GM21529 (cell line): ENCODE measurements around the gene BMPR1B.
"Not testable (repeated sequence)": the region's sequence is repeated elsewhere in the genome, so short reads cannot be mapped to it uniquely, and the experiment has no call there.

Source experiments
- ATAC-seq: cut with Tn5 transposase; IDR thresholded peaks from one replicate; pipeline ENCODE4 v1.9.1; 2021; ENCODE audit not compliant: unreplicated experiment

BMPR1B gene

DNA sequence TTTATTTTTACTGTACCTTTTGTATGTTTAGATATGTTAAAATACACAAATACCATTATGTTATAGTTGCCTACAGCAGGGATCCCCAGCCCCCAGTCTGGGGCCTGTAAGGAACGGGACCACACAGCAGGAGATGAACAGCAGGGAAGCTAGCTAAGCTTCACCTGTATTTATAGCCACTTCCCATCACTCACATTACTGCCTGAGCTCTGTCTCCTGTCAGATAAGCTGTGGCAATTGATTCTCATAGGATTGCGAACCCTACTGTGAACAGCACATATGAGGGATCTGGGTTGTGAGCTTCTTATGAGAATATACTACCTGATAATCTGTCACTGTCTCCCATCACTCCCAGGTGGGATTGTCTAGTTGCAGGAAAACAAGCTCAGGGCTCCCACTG is 73.9 kb downstream of the BMPR1B start:
- no peak for ATAC-seq

GRCh38 chr4:94832329-94832728 is 74.6 kb downstream of the BMPR1B start:
- ATAC-seq = not testable (repeated sequence)

DNA sequence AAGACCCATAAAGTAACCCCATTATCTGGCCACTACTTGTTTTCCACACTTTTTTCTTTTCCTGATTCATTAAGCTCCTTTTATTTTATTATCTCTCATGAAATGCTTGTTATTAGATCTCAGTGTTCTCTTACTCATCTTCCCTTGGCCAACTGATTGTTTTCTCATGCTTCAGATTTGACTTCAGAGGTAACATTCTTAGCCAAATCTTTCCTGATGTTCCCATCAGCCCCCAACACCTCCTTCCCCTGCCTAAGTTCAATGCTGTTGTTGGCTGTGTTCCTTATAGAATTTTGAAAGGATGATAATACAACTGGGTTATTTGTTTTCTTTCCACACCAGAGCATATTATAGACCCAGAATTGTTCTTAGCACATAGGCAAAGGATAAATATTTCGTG is 75.6 kb downstream of the BMPR1B start:
- no peak for ATAC-seq

DNA sequence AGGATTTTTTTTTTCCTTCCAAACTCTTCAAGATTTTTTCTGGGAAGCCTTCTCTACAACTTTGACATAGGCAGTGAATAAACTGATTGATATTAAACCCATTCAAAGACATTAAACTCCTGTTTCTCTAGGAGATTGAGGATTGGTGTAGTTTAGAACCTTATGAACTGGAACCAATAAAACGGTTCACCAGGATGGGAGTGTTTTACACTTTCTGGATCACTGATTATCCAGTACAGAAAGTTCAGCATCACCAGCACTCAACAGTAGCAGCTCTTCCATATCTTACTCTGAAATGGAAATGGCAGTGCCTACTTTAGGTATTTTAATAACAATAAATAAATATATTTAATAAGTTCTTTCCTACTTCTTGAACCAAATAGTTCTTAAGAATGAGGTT is 76.7 kb downstream of the BMPR1B start:
- no peak for ATAC-seq

DNA sequence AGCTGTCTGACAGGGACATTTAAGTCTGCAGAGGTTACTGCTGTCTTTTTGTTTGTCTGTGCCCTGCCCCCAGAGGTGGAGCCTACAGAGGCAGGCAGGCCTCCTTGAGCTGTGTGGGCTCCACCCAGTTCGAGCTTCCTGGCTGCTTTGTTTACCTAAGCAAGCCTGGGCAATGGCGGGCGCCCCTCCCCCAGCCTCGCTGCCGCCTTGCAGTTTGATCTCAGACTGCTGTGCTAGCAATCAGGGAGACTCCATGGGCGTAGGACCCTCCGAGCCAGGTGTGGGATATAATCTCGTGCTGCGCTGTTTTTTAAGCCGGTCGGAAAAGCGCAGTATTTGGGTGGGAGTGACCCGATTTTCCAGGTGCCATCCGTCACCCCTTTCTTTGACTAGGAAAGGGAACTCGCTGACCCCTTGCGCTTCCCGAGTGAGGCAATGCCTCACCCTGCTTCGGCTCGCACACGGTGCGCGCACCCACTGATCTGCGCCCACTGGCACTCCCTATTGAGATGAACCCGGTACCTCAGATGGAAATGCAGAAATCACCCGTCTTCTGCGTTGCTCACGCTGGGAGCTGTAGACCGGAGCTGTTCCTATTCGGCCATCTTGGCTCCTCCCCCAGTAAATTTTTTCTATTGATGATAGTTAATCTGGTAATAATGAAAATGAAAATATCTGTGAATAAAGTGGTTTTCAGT is 83.6 kb downstream of the BMPR1B start:
- not testable (repeated sequence) for ATAC-seq

DNA sequence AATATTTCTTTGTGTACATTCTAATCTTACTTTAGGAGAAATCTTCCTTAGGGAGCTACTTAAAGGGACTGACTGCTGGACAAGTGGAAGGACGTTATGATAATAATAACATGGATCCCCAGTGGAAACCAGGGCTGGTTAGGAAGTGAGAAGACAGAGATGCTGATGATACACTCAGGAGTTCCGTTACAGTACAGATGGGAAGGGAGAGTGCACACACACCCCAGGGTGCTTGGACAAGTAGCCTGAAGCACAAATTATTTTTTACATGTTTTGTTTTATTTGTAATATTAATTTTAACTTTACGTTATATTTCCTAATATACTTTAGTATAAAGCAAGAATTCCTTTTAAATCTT is 84.1 kb downstream of the BMPR1B start:
- no peak for ATAC-seq

- ATAC-seq = no peak
These were observed 85.5 kb downstream of the BMPR1B start for GRCh38 chr4:94843216-94843615.

DNA sequence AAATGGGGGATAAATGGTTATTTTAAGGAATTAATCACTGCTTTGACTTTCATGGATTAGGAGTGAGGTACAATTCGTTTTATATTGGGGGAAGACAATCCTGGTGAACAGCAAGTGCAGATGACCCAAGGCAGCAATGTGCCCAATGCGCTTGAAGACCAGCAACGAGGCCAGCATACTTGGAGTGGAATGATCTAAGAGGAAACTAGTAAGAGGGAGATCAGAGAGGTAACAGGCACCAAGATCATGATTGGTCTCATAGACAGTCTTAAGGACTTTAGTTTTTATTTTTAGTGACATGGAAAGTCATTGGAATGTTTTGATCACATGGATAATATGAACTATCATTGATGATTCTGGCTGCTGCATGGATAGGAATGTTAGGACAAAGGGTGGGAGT is 90.6 kb downstream of the BMPR1B start:
- no peak for ATAC-seq

GRCh38 chr4:94849901-94850300 is 92.1 kb downstream of the BMPR1B start:
- ATAC-seq = no peak

DNA sequence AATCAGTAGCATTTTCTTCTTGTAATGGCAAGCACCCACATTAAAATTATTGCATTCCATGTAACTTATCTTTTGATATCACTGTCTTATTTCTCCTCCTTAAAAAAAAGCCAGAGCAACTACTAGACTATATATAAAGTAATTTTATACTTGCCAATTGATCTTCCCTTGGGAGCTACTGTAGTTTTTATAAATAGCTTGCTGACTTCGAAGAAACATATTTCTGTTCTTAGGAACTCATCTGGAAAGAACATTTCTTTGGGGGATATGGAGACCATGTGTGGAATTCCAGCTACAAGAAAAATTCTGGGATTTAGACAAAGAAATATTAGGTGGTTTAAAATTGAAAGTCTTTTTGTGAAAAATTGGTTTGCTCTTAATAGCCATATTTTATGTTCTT is 94.9 kb downstream of the BMPR1B start:
- ATAC-seq = no peak

GRCh38 chr4:94856030-94856429 is 98.3 kb downstream of the BMPR1B start:
- no peak for ATAC-seq

DNA sequence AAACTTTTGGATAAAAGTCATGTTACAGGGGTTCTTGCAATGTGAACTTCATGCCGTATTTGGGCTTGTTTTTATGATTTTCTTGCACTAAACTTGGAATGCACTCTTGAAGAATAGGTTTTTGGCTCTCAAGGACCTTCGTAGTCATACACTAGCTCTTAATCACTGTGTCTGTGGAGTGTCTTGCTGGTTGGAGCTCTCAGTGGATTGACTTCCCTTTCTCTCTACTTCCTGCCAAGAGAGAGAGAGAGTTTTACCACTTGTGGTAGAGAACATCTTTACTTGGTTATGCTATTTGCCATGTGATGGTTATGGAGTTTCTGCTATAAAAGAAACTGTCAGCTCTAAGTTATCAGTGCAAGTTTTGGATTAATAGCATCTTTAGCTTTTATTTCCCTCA is 112.4 kb downstream of the BMPR1B start:
- ATAC-seq = no peak

GRCh38 chr4:94871644-94872305 is 114.0 kb downstream of the BMPR1B start:
- ATAC-seq = no peak

DNA sequence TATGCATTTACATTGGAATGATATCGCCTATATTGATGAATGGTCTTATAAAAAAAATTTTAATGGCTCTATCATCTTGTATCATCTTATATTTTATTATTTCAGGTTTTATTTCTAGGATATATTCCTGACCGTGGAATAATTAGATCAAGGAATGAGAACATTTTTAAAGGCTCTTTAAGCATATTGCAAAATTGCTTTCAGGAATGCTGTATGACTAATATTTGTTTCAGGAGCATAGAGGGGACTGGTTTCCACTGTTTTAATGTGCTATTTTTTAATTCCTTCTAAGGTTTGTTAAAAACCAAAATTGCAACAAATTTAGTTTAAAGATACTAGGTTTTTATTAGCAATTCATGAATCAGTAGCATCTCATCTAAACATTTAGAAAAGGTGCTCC is 120.2 kb downstream of the BMPR1B start:
- ATAC-seq = no peak

DNA sequence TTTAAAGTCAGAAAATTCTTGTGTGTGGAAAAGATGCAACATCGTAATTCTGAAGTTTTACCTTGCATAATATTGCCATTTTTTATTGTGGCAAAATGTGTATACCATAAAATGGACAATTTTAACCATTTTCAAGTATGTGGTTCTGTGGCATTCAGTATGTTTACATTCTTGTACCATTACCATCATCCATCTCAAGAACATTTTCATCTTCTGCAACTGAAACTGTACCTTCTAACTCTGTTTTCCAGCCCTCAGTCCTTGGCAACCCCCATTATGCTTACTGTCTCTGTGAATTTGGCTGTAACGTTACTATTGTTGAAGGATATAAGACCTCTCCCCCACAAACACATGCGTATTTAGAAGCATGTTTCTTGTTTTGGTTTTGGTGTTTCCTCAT is 123.2 kb downstream of the BMPR1B start:
- no peak for ATAC-seq

DNA sequence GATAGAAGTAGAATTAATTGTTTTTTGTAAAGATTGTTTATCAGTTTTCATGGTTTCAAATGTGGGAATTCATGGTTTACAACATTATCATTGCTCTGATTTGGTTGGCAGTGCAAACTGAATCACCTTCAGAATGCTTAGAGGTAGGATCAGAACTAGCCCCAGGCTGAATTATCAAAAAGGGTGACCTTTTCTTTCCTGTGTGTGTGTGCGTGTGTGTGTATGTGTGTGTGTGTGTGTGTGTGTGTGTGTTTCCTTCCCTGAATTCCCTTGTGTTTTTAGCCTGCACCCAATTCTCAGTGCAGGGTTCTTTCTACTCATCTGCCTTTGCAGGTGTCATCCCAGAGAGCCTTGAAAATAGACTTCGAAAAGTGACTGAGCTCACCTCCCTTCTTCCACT is 125.0 kb downstream of the BMPR1B start:
- ATAC-seq = no peak

GRCh38 chr4:94887027-94887426 is 129.3 kb downstream of the BMPR1B start:
- no peak for ATAC-seq

- ATAC-seq = no peak
These were observed 131.8 kb downstream of the BMPR1B start for GRCh38 chr4:94889523-94889922.

DNA sequence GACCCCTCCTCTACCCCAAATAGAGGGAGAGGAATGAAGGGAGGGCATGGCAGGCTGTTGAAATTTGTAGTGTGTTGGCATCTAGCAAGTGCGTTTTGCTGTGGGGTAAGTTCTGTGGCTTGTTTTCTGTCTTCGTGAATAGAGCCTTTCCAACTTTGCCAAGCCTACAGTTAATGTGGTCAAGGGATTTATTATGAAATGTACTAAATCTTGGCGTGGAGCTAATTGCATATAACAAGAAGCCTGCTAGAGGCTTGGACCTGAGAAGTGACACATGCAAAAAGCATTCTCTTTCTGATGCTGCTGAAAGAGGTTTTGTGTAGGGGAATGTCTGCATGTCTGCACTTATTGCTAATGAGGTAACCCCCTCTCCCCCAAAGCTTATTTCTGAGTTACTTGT is 132.2 kb downstream of the BMPR1B start:
- ATAC-seq = no peak

- ATAC-seq = no peak
These were observed 132.8 kb downstream of the BMPR1B start for GRCh38 chr4:94890579-94890978.

DNA sequence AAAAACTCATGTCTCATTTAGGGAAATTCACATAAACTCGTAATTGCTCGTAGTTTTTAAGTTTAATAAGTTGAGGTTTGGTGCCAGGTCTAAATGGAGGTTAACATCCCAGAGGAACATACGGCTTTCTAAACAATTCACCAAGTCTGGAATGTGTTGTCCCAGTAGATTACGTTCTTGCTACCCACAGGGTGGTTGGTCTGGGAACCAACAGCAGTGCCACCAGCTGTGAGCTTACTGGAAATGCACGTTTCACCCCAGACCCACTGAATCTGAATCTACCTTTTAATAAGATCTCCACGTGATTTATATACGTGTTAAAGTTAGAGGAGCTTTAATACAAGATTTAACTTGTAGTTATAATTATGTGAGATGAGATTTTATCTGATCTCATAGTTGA is 134.3 kb downstream of the BMPR1B start:
- no peak for ATAC-seq

- ATAC-seq = no peak
These were observed 137.3 kb downstream of the BMPR1B start for GRCh38 chr4:94895081-94895480.

GRCh38 chr4:94897023-94897422 is 139.3 kb downstream of the BMPR1B start:
- ATAC-seq = no peak
